Left lung (tissue), 10 donors: ENCODE data around the gene KCNIP2. TPM values are rescaled to one million over a fixed set of nuclear protein-coding genes. Genes with fewer than 3 reads are reported as not detected.
A peak's percentile ranks its signal among the peaks of the same experiment; 100 is the strongest.

ENCODE experiments used
- ATAC-seq: fragments of 200-7000 bp; cut with Tn5 transposase; one replicate; pipeline ENCODE4 v1.9.1; 2020; ENCODE audit warnings: moderate library complexity
- DNase-seq, 4 donors: peaks; one replicate each; pipeline ENCODE4 v3.0.0-alpha.2; 2013 to 2020
- H3K27ac ChIP-seq, 2 donors: fragments of 200-600 bp; sonication (generic) in 1 of 2; one replicate each; pipeline versions ENCODE4 v1.5.0 to v1.8.0; 2020 to 2021
- H3K27me3 ChIP-seq, 2 donors: fragments of 200-600 bp; sonication (generic) in 1 of 2; one replicate each; pipeline versions ENCODE4 v1.5.0 to v1.8.0; 2020 to 2021
- H3K36me3 ChIP-seq, 2 donors: fragments of 200-600 bp; sonication (generic) in 1 of 2; one replicate each; pipeline versions ENCODE4 v1.5.0 to v1.8.0; 2020 to 2021
- H3K4me1 ChIP-seq, 2 donors: fragments of 200-600 bp; one replicate each; pipeline ENCODE4 v1.8.0; 2021
- H3K4me3 ChIP-seq, 2 donors: fragments of 200-600 bp; sonication (generic) in 1 of 2; one replicate each; pipeline versions ENCODE4 v1.5.0 to v1.8.0; 2020 to 2021; ENCODE audit warnings: mild to moderate bottlenecking in 1 of 2
- H3K9me3 ChIP-seq, 2 donors: fragments of 200-600 bp; sonication (generic) in 1 of 2; one replicate each; pipeline versions ENCODE4 v1.5.0 to v1.8.0; 2020 to 2021
- CTCF ChIP-seq, 2 donors: fragments of 200-600 bp; sonication (generic) in 1 of 2; IDR thresholded peaks; one replicate each; pipeline versions ENCODE4 v1.5.0 to v1.8.0; 2021; ENCODE audit warnings: antibody characterized with exemption in 2 of 2
- intact Hi-C, 2 donors: fragments of 100-400 bp; cut with DNase I; formaldehyde crosslinking; loops; one replicate each; pipeline versions ENCODE4 v1.11.2 to v1.14.2; 2022
- polyA plus RNA-seq, 6 donors: library from polyadenylated mRNA; unstranded; fragments of 120-200 nt; gene quantifications; one replicate each; pipeline ENCODE4 v1.2.1, GENCODE V29; 2013; ENCODE audit not compliant: insufficient read length in 6 of 6
- total RNA-seq, 2 donors: library from RNA; stranded (reverse); fragmentation: NEBNext Ultra II Directional; extraction: Animal tissue kit (Norgen Biotek cat#: 25700); gene quantifications; one replicate each; pipeline ENCODE4 v1.2.1, GENCODE V29; 2021
- donor health status: DM: no; HTN: yes; CAD: no.
- donor health status: DM: no; HTN: no; CAD: no.

The KCNIP2 gene
- total and polyA plus RNA-seq, 8 donors = 2.2 to 9.0 (median 7.8) TPM

- ATAC-seq (no peak), DNase-seq (peak in 1 of 4 donors; percentile 81)
- H3K9me3 ChIP-seq = no peaks in the 10 kb centered on the region
- TF ChIP-seq CTCF (IDR thresholded peaks at IDR 0.05) = no peak
- no peaks in the 10 kb centered on the region for H3K36me3 ChIP-seq
- H3K27ac ChIP-seq = no peak overlapping the region
- peaks cover 56 to 90% of the 10 kb centered on the region in 2 donors for H3K27me3 ChIP-seq
- H3K4me1 ChIP-seq = peaks cover 15 to 51% of the 10 kb centered on the region in 2 donors
- intact Hi-C loops = loop anchor here in 1 of 2 donors (10.0 kb wide), 1 partner anchor 171 kb away; no protein-coding TSS in a partner anchor
- no peak overlapping the region for H3K4me3 ChIP-seq
Measured at GRCh38 chr10:101776161-101776817, 67.3 kb downstream of the KCNIP2 start.

Other genes with a start within 250 kb of the KCNIP2 start
- gene FBXW4, start 148.6 kb downstream of the KCNIP2 start, total RNA-seq = 10 to 100 TPM; 53.7 to 57.0 TPM
- 10 to 100 TPM; 40.0 to 53.2 (median 48.0) TPM for gene FBXW4, start 148.6 kb downstream of the KCNIP2 start, polyA plus RNA-seq
- gene FGF8, start 67.7 kb downstream of the KCNIP2 start, total RNA-seq = not detected
- gene FGF8, start 67.7 kb downstream of the KCNIP2 start, polyA plus RNA-seq = under 1 TPM in 1 of 6 donors, not detected in 5; 0.15 TPM
- 10 to 100 TPM; 30.7 to 31.7 TPM for gene NPM3, start 60.4 kb downstream of the KCNIP2 start, total RNA-seq
- 10 to 100 TPM; 43.1 to 54.9 (median 52.1) TPM for gene NPM3, start 60.4 kb downstream of the KCNIP2 start, polyA plus RNA-seq
- gene OGA, start 25.4 kb downstream of the KCNIP2 start, total RNA-seq = 10 to 100 TPM; 72.6 to 87.0 TPM
- gene OGA, start 25.4 kb downstream of the KCNIP2 start, polyA plus RNA-seq = 100 to 1,000 TPM; 224 to 288 (median 245) TPM
- gene ARMH3, start 212.4 kb upstream of the KCNIP2 start, total RNA-seq = 10 to 100 TPM; 24.0 to 26.2 TPM
- gene ARMH3, start 212.4 kb upstream of the KCNIP2 start, polyA plus RNA-seq = 10 to 100 TPM; 19.4 to 23.6 (median 23.1) TPM
- gene HPS6, start 221.5 kb upstream of the KCNIP2 start, total RNA-seq = 10 to 100 TPM; 19.1 to 21.0 TPM
- 10 to 100 TPM in 4 of 6 donors, 1 to 10 TPM in 2; 7.6 to 12.7 (median 11.4) TPM for gene HPS6, start 221.5 kb upstream of the KCNIP2 start, polyA plus RNA-seq